Measurements from ENCODE around the gene LOXL4. TPM values are rescaled to one million over a fixed set of nuclear protein-coding genes. Genes with fewer than 3 reads are reported as not detected.

LOXL4 gene
- total RNA-seq, 2 experiments from 2014 or later: not detected

- Histone ChIP-seq H4K20me1 (ENCODE audit: insufficient read depth, low read length) (no peaks in the 10 kb centered on the region), H3K4me3 (ENCODE audit: low read depth, low read length, poor library complexity, severe bottlenecking) (no peak overlapping the region), H3K36me3 (ENCODE audit: insufficient read depth, low read length) (no peaks in the 10 kb centered on the region), H2AFZ (ENCODE audit: low read length) (no peak overlapping the region), H3K4me1 (ENCODE audit: insufficient read depth, low read length, poor library complexity, severe bottlenecking) (no peaks in the 10 kb centered on the region), H3K9me3 (ENCODE audit: low read length) (no peaks in the 10 kb centered on the region), H3K4me2 (ENCODE audit: low read length) (no peak overlapping the region), H3K79me2 (ENCODE audit: insufficient read depth, low read depth, low read length) (no peaks in the 10 kb centered on the region), H3K9me2 (ENCODE audit: insufficient read depth, low read length) (no peaks in the 10 kb centered on the region), H3K27ac (ENCODE audit: low read depth, low read length, poor library complexity, severe bottlenecking) (no peak overlapping the region)
- DNase-seq (ENCODE audit: low spot score): no peak
- TF ChIP-seq EZH2phosphoT487 (IDR thresholded peaks at IDR 0.05; ENCODE audit: borderline replicate concordance, low read depth, low read length): no peak
- TF ChIP-seq CTCF (conservative IDR thresholded peaks at IDR 0.05; ENCODE audit: low read length): no peak
- ChIA-PET POLR2A (no interaction called here), CTCF (ENCODE audit: unreplicated experiment) (no interaction called here)
- intact Hi-C loops (cut with micrococcal nuclease; ENCODE audit: unreplicated experiment): no loop called here
- no TSS peak for BruUV-seq (replicated peaks)
These were observed 4.7 kb upstream of the LOXL4 start for GRCh38 chr10:98272656-98273055.

DNA sequence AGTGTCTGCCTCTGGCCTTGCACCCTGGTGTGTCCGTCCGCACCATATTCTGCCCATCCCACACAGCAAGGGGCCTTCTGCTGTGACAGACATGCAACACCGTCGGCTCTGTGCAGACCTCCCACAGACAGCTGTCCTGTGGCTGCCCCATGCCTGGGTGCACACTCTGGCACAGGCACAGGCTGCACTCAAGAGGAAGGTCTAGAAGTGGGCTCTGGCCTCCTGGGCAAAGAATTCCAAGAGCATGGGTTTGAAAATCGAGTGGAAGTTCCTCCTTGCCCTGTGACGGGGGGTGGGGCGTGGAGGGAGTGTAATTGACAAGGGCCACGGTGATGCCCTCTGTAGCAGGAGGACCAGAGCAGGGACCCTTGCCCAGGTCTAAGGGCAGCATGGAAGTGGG lies 4.3 kb upstream of the LOXL4 start:
- Histone ChIP-seq H4K20me1 (ENCODE audit: insufficient read depth, low read length) (no peaks in the 10 kb centered on the region), H3K4me3 (ENCODE audit: low read depth, low read length, poor library complexity, severe bottlenecking) (no peak overlapping the region), H3K36me3 (ENCODE audit: insufficient read depth, low read length) (no peaks in the 10 kb centered on the region), H3K27ac (ENCODE audit: low read depth, low read length, poor library complexity, severe bottlenecking) (no peak overlapping the region), H3K79me2 (ENCODE audit: insufficient read depth, low read depth, low read length) (no peaks in the 10 kb centered on the region), H3K9me3 (ENCODE audit: low read length) (no peaks in the 10 kb centered on the region), H3K4me1 (ENCODE audit: insufficient read depth, low read length, poor library complexity, severe bottlenecking) (no peaks in the 10 kb centered on the region), H2AFZ (ENCODE audit: low read length) (no peak overlapping the region), H3K4me2 (ENCODE audit: low read length) (no peak overlapping the region), H3K9me2 (ENCODE audit: insufficient read depth, low read length) (no peaks in the 10 kb centered on the region)
- DNase-seq (ENCODE audit: low spot score): no peak
- intact Hi-C loops (cut with micrococcal nuclease; ENCODE audit: unreplicated experiment): no loop called here
- ChIA-PET CTCF (ENCODE audit: unreplicated experiment) (no interaction called here), POLR2A (no interaction called here)
- TF ChIP-seq CTCF (conservative IDR thresholded peaks at IDR 0.05; ENCODE audit: low read length) (no peak), EZH2phosphoT487 (IDR thresholded peaks at IDR 0.05; ENCODE audit: borderline replicate concordance, low read depth, low read length) (no peak)
- no TSS peak for BruUV-seq (replicated peaks)

DNA sequence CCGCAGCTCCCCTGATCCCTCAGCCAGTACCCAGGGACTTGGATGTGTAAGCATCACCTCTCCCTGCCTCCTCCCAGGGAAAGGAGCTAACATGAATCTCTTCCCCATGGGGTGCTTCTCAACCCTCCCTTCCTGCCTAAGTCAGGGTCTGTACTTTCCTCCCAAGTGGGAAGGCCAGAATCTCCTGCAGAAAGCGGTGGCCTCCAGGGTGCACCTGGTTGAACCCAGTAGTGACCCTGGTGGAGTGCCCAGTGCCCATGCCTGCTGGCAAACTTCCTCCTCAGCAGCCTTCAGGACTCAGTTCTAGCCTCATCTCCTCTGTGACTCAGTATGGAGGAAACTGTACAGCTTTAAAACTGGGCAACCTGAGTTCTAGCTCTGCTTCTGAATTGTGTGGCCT lies 2.8 kb upstream of the LOXL4 start:
- Histone ChIP-seq H3K4me3 (ENCODE audit: low read depth, low read length, poor library complexity, severe bottlenecking) (no peak overlapping the region), H3K79me2 (ENCODE audit: insufficient read depth, low read depth, low read length) (no peaks in the 10 kb centered on the region), H4K20me1 (ENCODE audit: insufficient read depth, low read length) (no peaks in the 10 kb centered on the region), H3K4me2 (ENCODE audit: low read length) (no peak overlapping the region), H3K9me2 (ENCODE audit: insufficient read depth, low read length) (no peaks in the 10 kb centered on the region), H3K27ac (ENCODE audit: low read depth, low read length, poor library complexity, severe bottlenecking) (no peak overlapping the region), H2AFZ (ENCODE audit: low read length) (no peak overlapping the region), H3K4me1 (ENCODE audit: insufficient read depth, low read length, poor library complexity, severe bottlenecking) (no peaks in the 10 kb centered on the region), H3K36me3 (ENCODE audit: insufficient read depth, low read length) (no peaks in the 10 kb centered on the region), H3K9me3 (ENCODE audit: low read length) (no peaks in the 10 kb centered on the region)
- no peak for DNase-seq (ENCODE audit: low spot score)
- POLR2A ChIA-PET: interaction anchor here (0.6 kb wide), 1 partner anchor 29 kb away, joined by 3 read pairs; no protein-coding TSS in a partner anchor
- TF ChIP-seq CTCF (conservative IDR thresholded peaks at IDR 0.05; ENCODE audit: low read length) (no peak), EZH2phosphoT487 (IDR thresholded peaks at IDR 0.05; ENCODE audit: borderline replicate concordance, low read depth, low read length) (no peak)
- intact Hi-C loops (cut with micrococcal nuclease; ENCODE audit: unreplicated experiment): no loop called here
- BruUV-seq (replicated peaks): no TSS peak
- CTCF ChIA-PET (ENCODE audit: unreplicated experiment): interaction anchor here (0.6 kb wide), 1 partner anchor 25 kb away, joined by 3 read pairs; no protein-coding TSS in a partner anchor

Data from OCI-LY7 (cell line).